ENCODE measurements around the gene DUOX1. TPM values are rescaled to one million over a fixed set of nuclear protein-coding genes. Genes with fewer than 3 reads are reported as not detected.

The DUOX1 gene
- total RNA-seq, 1 experiment from 2014 or later: 1.2 TPM

GRCh38 chr15:45140557-45141250, 10.9 kb downstream of the DUOX1 start:
- intact Hi-C loops (cut with micrococcal nuclease; ENCODE audit: unreplicated experiment): no loop called here
- no peaks in the 10 kb centered on the region for H3K36me3 Mint-ChIP-seq (ENCODE audit: insufficient read depth, unreplicated experiment)
- no peak overlapping the region for H3K4me3 Mint-ChIP-seq (ENCODE audit: low read depth, unreplicated experiment)
- DNase-seq: no peak
- no peak for TF ChIP-seq CTCF (IDR thresholded peaks at IDR 0.05; ENCODE audit: unreplicated experiment)
- H3K27ac Mint-ChIP-seq (ENCODE audit: unreplicated experiment): no peak overlapping the region
- no peaks in the 10 kb centered on the region for H3K9me3 Mint-ChIP-seq (ENCODE audit: low read depth, unreplicated experiment)
- H3K27me3 Mint-ChIP-seq (ENCODE audit: unreplicated experiment): peaks cover 8% of the 10 kb centered on the region
- H3K4me1 Mint-ChIP-seq (ENCODE audit: low read depth, unreplicated experiment): peaks cover 2% of the 10 kb centered on the region
- CTCF ChIA-PET: no interaction called here
- BruUV-seq (replicated peaks): no TSS peak

DNA sequence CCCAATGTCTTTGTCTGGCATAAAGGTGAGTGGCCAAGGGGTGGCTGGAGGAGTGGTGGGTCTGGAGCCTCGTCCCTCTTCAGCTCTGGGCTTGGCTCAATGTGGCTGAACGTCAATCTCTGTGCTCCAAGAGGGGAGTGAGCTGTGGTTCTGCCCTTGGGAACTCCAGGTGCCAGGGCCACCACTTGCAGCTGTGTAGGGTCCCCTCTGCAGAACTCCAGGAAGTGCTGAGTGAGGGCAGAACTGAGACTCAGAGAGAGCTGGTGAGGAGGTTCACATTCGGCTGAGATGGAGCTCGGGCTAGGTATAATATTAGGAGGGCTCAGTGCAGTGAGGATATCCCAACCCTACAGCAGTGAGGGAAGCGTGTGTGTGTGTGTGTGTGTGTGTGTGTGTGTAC, 11.6 kb downstream of the DUOX1 start:
- H3K27me3 Mint-ChIP-seq (ENCODE audit: unreplicated experiment): peaks cover 3% of the 10 kb centered on the region
- BruUV-seq (replicated peaks): no TSS peak
- no peak overlapping the region for H3K27ac Mint-ChIP-seq (ENCODE audit: unreplicated experiment)
- H3K36me3 Mint-ChIP-seq (ENCODE audit: insufficient read depth, unreplicated experiment): no peaks in the 10 kb centered on the region
- TF ChIP-seq CTCF (IDR thresholded peaks at IDR 0.05; ENCODE audit: unreplicated experiment): no peak
- H3K4me1 Mint-ChIP-seq (ENCODE audit: low read depth, unreplicated experiment): peaks cover 9% of the 10 kb centered on the region
- intact Hi-C loops (cut with micrococcal nuclease; ENCODE audit: unreplicated experiment): no loop called here
- no peak overlapping the region for H3K4me3 Mint-ChIP-seq (ENCODE audit: low read depth, unreplicated experiment)
- CTCF ChIA-PET: no interaction called here
- DNase-seq: no peak
- no peaks in the 10 kb centered on the region for H3K9me3 Mint-ChIP-seq (ENCODE audit: low read depth, unreplicated experiment)

DNA sequence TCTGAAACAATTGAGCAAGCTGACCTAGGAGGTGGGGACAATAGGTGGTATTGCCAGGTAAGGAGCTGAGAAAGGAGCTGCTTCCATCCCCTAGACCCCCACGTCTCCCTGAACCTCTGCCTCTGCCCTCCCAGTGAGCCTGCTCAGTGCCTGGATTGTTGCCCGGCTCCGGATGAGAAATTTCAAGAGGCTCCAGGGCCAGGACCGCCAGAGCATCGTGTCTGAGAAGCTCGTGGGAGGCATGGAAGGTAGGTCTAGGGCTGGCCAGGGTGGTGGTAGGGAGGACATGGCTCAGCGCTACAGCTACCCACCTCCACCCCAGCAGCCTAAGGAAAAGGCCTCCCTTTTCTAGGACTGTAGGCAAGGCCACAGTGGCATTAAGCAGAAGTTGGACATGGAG, 13.3 kb downstream of the DUOX1 start:
- no peak overlapping the region for H3K27ac Mint-ChIP-seq (ENCODE audit: unreplicated experiment)
- no peak for TF ChIP-seq CTCF (IDR thresholded peaks at IDR 0.05; ENCODE audit: unreplicated experiment)
- no peaks in the 10 kb centered on the region for H3K9me3 Mint-ChIP-seq (ENCODE audit: low read depth, unreplicated experiment)
- peaks cover 9% of the 10 kb centered on the region for H3K4me1 Mint-ChIP-seq (ENCODE audit: low read depth, unreplicated experiment)
- CTCF ChIA-PET: no interaction called here
- no TSS peak for BruUV-seq (replicated peaks)
- intact Hi-C loops (cut with micrococcal nuclease; ENCODE audit: unreplicated experiment): no loop called here
- no peaks in the 10 kb centered on the region for H3K36me3 Mint-ChIP-seq (ENCODE audit: insufficient read depth, unreplicated experiment)
- H3K4me3 Mint-ChIP-seq (ENCODE audit: low read depth, unreplicated experiment): no peak overlapping the region
- DNase-seq: no peak
- no peaks in the 10 kb centered on the region for H3K27me3 Mint-ChIP-seq (ENCODE audit: unreplicated experiment)

DNA sequence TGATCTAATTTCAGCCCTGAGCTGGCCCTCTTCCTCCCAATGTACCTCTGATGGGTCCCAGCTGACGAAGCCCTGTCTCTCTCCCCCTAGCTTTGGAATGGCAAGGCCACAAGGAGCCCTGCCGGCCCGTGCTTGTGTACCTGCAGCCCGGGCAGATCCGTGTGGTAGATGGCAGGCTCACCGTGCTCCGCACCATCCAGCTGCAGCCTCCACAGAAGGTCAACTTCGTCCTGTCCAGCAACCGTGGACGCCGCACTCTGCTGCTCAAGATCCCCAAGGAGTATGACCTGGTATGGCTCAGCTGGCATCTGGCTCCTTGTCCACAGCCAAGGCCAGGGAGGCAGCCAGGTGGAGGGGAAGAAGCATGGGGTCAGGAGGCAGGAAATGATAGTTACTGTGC, 14.2 kb downstream of the DUOX1 start:
- CTCF ChIA-PET: interaction anchor here (1.3 kb wide), 1 partner anchor 12 kb away, joined by 3 read pairs; no protein-coding TSS in a partner anchor
- Mint-ChIP-seq H3K4me1 (ENCODE audit: low read depth, unreplicated experiment) (peaks cover 9% of the 10 kb centered on the region), H3K9me3 (ENCODE audit: low read depth, unreplicated experiment) (no peaks in the 10 kb centered on the region), H3K27me3 (ENCODE audit: unreplicated experiment) (no peaks in the 10 kb centered on the region), H3K36me3 (ENCODE audit: insufficient read depth, unreplicated experiment) (no peaks in the 10 kb centered on the region), H3K27ac (ENCODE audit: unreplicated experiment) (no peak overlapping the region), H3K4me3 (ENCODE audit: low read depth, unreplicated experiment) (no peak overlapping the region)
- no peak for TF ChIP-seq CTCF (IDR thresholded peaks at IDR 0.05; ENCODE audit: unreplicated experiment)
- BruUV-seq (replicated peaks): no TSS peak
- intact Hi-C loops (cut with micrococcal nuclease; ENCODE audit: unreplicated experiment): no loop called here
- no peak for DNase-seq

Data from Calu3 (cell line).